GM12874 (cell line): ENCODE data around the gene GBX1.

Experiments used
- TF ChIP-seq, protein P1 (sequence below): IDR thresholded peaks from 2 replicates; pipeline ENCODE4 v1.5.1; 2011; ENCODE audit warnings: low read depth, mild to moderate bottlenecking, control low read depth, low read length, moderate library complexity; ENCODE audit not compliant: insufficient read depth

The GBX1 gene

DNA sequence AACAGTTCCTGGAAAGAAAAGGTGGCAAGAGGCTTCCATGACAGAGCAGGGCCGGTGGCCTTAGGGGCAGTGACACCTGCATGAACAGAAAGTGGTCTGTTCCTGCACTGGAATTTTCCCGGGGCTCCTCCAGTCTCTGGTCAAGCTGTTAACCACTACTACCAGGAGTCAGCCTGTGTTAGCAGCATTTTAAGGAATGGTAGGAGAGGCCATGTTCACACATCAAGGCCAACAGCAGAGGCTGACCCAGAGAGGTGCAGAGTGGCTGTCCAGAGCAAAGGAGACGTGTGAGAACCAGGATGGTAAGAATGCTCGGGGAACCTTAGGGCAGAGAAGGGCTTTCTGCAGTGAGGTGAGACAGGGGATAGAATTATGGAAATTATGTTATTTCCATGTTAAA is 34.3 kb upstream of the GBX1 start:
- TF ChIP-seq, protein P1, sequence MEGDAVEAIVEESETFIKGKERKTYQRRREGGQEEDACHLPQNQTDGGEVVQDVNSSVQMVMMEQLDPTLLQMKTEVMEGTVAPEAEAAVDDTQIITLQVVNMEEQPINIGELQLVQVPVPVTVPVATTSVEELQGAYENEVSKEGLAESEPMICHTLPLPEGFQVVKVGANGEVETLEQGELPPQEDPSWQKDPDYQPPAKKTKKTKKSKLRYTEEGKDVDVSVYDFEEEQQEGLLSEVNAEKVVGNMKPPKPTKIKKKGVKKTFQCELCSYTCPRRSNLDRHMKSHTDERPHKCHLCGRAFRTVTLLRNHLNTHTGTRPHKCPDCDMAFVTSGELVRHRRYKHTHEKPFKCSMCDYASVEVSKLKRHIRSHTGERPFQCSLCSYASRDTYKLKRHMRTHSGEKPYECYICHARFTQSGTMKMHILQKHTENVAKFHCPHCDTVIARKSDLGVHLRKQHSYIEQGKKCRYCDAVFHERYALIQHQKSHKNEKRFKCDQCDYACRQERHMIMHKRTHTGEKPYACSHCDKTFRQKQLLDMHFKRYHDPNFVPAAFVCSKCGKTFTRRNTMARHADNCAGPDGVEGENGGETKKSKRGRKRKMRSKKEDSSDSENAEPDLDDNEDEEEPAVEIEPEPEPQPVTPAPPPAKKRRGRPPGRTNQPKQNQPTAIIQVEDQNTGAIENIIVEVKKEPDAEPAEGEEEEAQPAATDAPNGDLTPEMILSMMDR: no peak

DNA sequence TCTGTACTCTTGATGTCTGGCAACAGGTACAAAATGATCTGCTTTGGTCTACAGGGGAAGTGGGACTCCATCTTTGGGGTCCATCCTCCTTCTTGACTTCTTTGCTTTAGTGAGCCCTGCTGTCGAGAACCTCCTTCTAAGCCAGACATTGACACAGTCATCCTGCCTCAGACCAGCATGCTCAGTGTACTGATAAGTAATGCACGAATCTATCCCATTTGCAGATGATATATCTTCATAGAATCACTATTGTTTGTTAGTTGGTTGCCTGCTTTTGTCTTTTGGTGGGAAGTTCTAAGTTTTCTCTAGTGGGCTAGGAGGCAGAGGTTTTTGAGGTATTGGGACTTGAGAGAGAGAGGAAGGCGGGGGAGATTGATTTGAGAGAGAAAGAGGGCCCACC is 33.9 kb upstream of the GBX1 start:
- TF ChIP-seq, protein P1: no peak

DNA sequence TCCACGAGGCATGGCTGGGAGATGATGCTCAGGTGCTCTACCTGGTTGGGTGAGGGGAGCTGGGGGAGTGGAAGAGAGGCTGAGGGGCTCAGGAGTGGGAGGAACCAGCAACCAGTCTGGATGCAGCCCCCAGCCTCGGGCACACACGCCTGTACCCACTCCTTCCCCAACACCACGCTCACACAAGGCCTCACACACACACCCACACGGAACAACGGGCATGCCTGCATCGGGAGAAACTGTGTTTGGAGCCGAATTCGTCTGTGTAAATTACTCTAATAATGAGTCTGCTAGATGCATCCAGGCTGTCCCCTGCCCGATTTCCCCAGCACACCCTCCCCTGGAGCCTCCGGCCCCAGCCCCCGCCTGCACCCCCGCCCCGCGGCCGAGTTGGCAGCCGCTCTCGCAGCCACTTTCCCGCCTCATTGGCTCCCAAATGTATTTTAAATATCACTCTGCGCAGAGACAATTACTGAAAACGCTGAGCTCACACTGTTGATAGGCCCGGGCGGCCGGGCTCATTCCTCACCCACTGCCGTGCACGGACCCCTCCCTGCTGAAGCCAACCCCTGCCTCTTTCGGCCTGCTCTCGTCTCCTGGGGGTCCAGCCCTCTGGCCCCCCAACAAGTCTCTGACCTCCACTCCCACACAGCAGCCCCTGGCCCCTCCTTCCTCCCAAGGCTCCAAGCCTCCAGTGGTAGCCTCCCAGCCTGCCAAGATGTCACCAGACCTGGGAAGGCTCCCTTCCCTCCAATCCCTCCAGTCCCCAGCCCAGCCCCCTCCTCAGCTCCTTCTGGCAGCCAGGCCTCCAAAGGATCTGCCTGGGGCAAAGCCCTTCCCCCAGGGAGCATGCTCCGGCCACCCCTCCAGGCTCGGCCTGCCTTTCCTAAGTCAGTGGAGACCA is 31.7 kb upstream of the GBX1 start:
- TF ChIP-seq, protein P1: no peak

DNA sequence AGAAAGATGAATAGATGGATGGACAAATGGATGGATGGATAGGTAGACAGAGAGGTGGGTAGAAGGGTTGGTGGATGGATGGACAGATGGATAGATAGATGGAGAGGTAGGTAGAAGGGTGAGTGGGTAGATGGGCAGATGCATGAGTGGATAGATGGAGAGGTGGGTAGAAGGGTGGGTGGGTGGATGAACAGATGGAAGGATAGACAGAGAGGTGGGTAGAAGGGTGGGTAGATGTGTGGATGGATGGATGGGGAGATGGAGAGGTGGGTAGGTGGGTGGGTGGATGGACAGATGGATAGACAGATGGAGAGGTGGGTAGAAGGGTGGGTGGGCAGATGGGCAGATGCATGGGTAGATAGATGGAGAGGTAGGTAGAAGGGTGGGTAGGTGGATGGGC is 30.4 kb upstream of the GBX1 start:
- TF ChIP-seq, protein P1: no peak

DNA sequence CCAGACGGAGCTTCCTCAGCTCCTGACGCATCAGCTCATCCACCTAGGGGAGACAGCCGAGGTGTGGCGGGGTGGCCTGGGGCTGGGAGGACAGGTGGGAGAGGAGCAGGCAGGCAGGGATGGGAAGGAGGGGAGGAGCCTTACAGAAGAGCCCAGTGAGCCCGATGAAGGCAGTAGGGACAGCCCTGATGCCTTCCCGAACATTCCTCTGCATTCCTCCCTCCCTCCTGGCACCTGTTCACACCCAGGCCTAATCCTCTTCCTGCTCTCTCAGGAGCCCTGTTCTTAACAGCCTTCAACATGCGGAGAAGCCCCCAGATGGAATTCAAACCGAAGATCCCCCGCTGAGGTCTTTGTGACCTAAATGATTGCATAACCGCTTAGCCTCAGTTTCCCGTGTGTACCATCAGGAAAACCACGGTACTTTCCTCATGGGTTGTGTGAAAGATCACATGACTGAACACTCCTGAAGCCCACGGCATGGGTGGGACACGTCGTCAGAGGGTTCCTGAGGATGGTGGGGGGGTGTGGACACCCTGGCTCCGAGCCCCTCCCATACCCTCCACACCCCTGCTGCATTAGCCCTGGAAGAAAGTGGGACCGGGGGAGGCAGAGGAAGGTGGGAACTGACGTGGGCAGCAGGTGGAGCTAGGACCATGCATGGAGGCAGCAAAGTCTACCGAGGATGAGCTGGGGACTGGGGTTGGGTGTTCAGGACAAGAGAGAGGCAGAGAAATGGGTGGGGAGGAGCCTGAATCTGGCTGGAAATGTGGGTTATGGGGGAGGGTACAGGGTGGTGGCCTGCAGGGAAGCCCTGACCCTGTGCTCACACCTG is 28.3 kb upstream of the GBX1 start:
- TF ChIP-seq, protein P1: no peak

DNA sequence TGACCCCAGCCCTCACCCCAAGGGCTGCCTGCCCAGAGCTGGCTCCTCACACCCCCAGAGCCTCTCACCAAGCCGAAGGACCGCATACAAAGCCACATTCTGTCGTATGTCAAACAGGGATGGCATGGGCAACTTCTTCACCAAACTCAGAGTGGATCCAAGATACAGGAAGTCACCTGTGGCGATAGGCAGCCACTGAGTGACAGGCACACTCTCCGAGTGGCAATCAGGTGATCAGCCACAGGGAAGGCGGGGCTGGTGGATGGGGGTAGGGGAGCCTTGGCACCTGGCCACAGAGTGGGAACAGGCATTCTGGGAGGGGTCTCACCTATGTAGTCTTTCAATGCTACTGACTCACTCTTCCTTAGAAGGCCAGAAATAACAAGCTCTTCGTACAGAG is 26.7 kb upstream of the GBX1 start:
- TF ChIP-seq, protein P1: no peak
